K562 (cell line): Measurements from ENCODE around the gene TRIM2. TPM values are rescaled to one million over a fixed set of nuclear protein-coding genes. Genes with fewer than 3 reads are reported as not detected.

Experiments used
- ATAC-seq: fragments of 200-7000 bp; cut with Tn5 transposase; 3 replicates; pipeline ENCODE4 v1.9.1; 2020; ENCODE audit warnings: moderate library complexity
- BruUV-seq: library from RNA; stranded (reverse); fragments of 400-500 nt; replicated peaks from 2 replicates; lab custom pipeline; 2021; lab: Mats Ljungman, UMichigan
- CTCF ChIA-PET: fragments of 300-600 bp; formaldehyde crosslinking; extraction: SDS; loops from one replicate; lab custom pipeline; 2021; ENCODE audit warnings: low intra/inter-chr PET ratio; lab: Yijun Ruan, JAX
- POLR2A ChIA-PET: fragments of 300-600, 350-650 bp; sonication (Branson Sonifier 250); formaldehyde crosslinking; extraction: SDS; loops from one replicate; lab custom pipeline; 2021; ENCODE audit warnings: antibody characterized with exemption, inconsistent platforms; lab: Yijun Ruan, JAX
- DNase-seq, 4 experiments: peaks; one replicate each; pipeline versions ENCODE4 v3.0.0 to v3.0.0-alpha.2; 2011 to 2018; ENCODE audit warnings: low spot score in 3 of 4, mixed read lengths in 3 of 4; ENCODE audit errors: extremely low read depth in 1 of 4
- FAIRE-seq: peaks from 2 replicates; lab custom pipeline; 2011; peaks lifted over from hg19 to GRCh38; lab: Jason Lieb, UNC
- H2AFZ ChIP-seq: 2 replicates; pipeline ENCODE4 v1.6.0; 2011; ENCODE audit warnings: low read depth, low read length, control low read depth, inconsistent platforms
- H3K27ac ChIP-seq: fragments of 200-600 bp; 3 replicates; pipeline ENCODE4 v1.8.0; 2011; ENCODE audit warnings: low read depth, mild to moderate bottlenecking, control low read depth, inconsistent platforms, low read length, moderate library complexity, mixed read lengths; ENCODE audit errors: extremely low read depth
- H3K27me3 ChIP-seq, 2 experiments: fragments of 300-600 bp in 1 of 2; 2 replicates in 1 of 2; 3 replicates in 1 of 2; pipeline versions ENCODE4 v1.6.0 to v1.8.0; 2011; ENCODE audit warnings: inconsistent platforms in 2 of 2, low read length in 2 of 2, mild to moderate bottlenecking in 1 of 2, mixed read lengths in 1 of 2, moderate library complexity in 1 of 2; ENCODE audit not compliant: control insufficient read depth in 2 of 2, insufficient read depth in 2 of 2
- H3K36me3 ChIP-seq: fragments of 300-600 bp; 3 replicates; pipeline ENCODE4 v1.8.0; 2011; ENCODE audit warnings: mild to moderate bottlenecking, low read length, inconsistent platforms; ENCODE audit not compliant: control insufficient read depth, insufficient read depth
- H3K4me1 ChIP-seq, 2 experiments: fragments of 200-600 bp in 1 of 2; replicated peaks in 1 of 2; 2 replicates in 1 of 2; 3 replicates in 1 of 2; pipeline versions ENCODE4 v1.5.1 to v1.8.0; 2011; ENCODE audit warnings: inconsistent platforms in 2 of 2, low read length in 2 of 2, mild to moderate bottlenecking in 1 of 2, mixed read lengths in 1 of 2, moderate library complexity in 1 of 2; ENCODE audit not compliant: control insufficient read depth in 2 of 2, insufficient read depth in 2 of 2
- H3K4me2 ChIP-seq: 2 replicates; pipeline ENCODE4 v1.6.1; 2011; ENCODE audit warnings: low read length, control low read depth, inconsistent platforms, mixed read lengths; ENCODE audit not compliant: insufficient read depth
- H3K4me3 ChIP-seq: fragments of 200-600 bp; sonication (generic), shearing (Covaris generic); 2 replicates; pipeline ENCODE4 v1.5.1; 2016; ENCODE audit warnings: control low read depth, inconsistent platforms
- H3K79me2 ChIP-seq: fragments of 200-600 bp; 3 replicates; pipeline ENCODE4 v1.8.0; 2011; ENCODE audit warnings: low read length, inconsistent platforms; ENCODE audit not compliant: control insufficient read depth, insufficient read depth
- H3K9ac ChIP-seq, 2 experiments: 2 replicates each; pipeline versions ENCODE4 v1.6.0 to v1.6.1; 2011; ENCODE audit warnings: low read depth in 2 of 2, low read length in 2 of 2, control low read depth in 1 of 2, inconsistent platforms in 1 of 2, mild to moderate bottlenecking in 1 of 2, mixed read lengths in 1 of 2; ENCODE audit not compliant: insufficient read depth in 1 of 2
- H3K9me1 ChIP-seq: one replicate; pipeline ENCODE4 v1.6.0; 2011; ENCODE audit warnings: inconsistent platforms, mild to moderate bottlenecking, low read length, moderate library complexity; ENCODE audit not compliant: control insufficient read depth, insufficient read depth
- H3K9me3 ChIP-seq: replicated peaks from 2 replicates; pipeline ENCODE4 v1.5.1; 2011; ENCODE audit warnings: low read depth, low read length, inconsistent platforms; ENCODE audit not compliant: control insufficient read depth, insufficient read depth
- H4K20me1 ChIP-seq: replicated peaks from 2 replicates; pipeline ENCODE4 v1.6.1; 2011; ENCODE audit warnings: low read length, inconsistent platforms, mixed read lengths; ENCODE audit not compliant: control insufficient read depth, insufficient read depth
- BRD9 ChIP-seq: fragments of 450-650 bp; IDR thresholded peaks from 2 replicates; pipeline ENCODE4 v1.6.1; 2018; ENCODE audit warnings: low read depth; ENCODE audit not compliant: partially characterized antibody
- CXXC5 ChIP-seq: fragments of 250-450 bp; sonication (Bioruptor Pico); IDR thresholded peaks from 2 replicates; pipeline ENCODE4 v1.8.0; 2022; ENCODE audit warnings: inconsistent platforms, mild to moderate bottlenecking, moderate library complexity
- FUS ChIP-seq: fragments of 200-400 bp; formaldehyde crosslinking; optimal IDR thresholded peaks from 2 replicates; pipeline ENCODE3; 2017; ENCODE audit warnings: low read depth, low read length
- HMG20A ChIP-seq: fragments of 450-650 bp; formaldehyde crosslinking; conservative IDR thresholded peaks from 2 replicates; pipeline ENCODE4 v1.4.0; 2020; ENCODE audit warnings: mild to moderate bottlenecking, mixed read lengths
- HNRNPUL1 ChIP-seq: fragments of 200-400 bp; formaldehyde crosslinking; IDR thresholded peaks from 2 replicates; pipeline ENCODE4 v1.6.1; 2017; ENCODE audit warnings: low read length
- NR4A1 ChIP-seq, 2 experiments: fragments of 250-450 bp in 1 of 2; fragments of 450-650 bp in 1 of 2; sonication (Bioruptor Pico) in 1 of 2; IDR thresholded peaks; 2 replicates each; pipeline versions ENCODE4 v1.4.0 to v1.6.1; 2016 to 2020; ENCODE audit warnings: mild to moderate bottlenecking in 2 of 2, missing compliant biosample characterization in 1 of 2, missing genetic modification characterization in 1 of 2, moderate library complexity in 1 of 2
- ZNF79 ChIP-seq: fragments of 250-450 bp; sonication (Bioruptor Pico); IDR thresholded peaks from 2 replicates; pipeline ENCODE4 v1.4.0; 2020; ENCODE audit warnings: low read depth, mild to moderate bottlenecking, moderate library complexity
- WGBS: fragments of 100-300 bp; shearing (Covaris generic); methylation state at CpG from one replicate; pipeline ENCODE4 v1.1.6; 2016; ENCODE audit warnings: low coverage, mixed read lengths; ENCODE audit not compliant: insufficient coverage; ENCODE audit errors: missing lambda C conversion rate; 5-methylcytosine and 5-hydroxymethylcytosine counted together
- in situ Hi-C: fragments of 300-500 bp; cut with MboI; formaldehyde crosslinking; loops from 4 replicates; pipeline ENCODE4 v1.15.0; 2018; ENCODE audit warnings: inconsistent platforms, mixed read lengths
- intact Hi-C: fragments of 100-400 bp; cut with micrococcal nuclease; formaldehyde crosslinking; loops from 2 replicates; pipeline ENCODE4 v1.14.2; 2022
- polyA plus RNA-seq, 8 experiments: library from polyadenylated mRNA; depleted of rRNA in 4 of 8; stranded (reverse) in 5 of 8; unstranded in 3 of 8; fragments of >200 nt; fragmentation: Nextera tagmentation in 2 of 8; fragmentation: Illumina TruSeq in 1 of 8; extraction: Ambion mirVana in 2 of 8; extraction: Trizol in 1 of 8; gene quantifications; 2 replicates each; pipeline versions ENCODE4 v1.2.1 to v1.2.3, GENCODE V29; 2011 to 2014; ENCODE audit warnings: inconsistent platforms in 1 of 8, missing spikeins in 1 of 8
- total RNA-seq, 7 experiments: library from RNA; depleted of rRNA in 6 of 7; stranded (reverse); fragments of >200 nt in 6 of 7; fragmentation: Illumina TruSeq in 2 of 7; extraction: Trizol in 2 of 7; gene quantifications; 2 replicates each; pipeline versions ENCODE4 v1.2.1 to v1.2.3, GENCODE V29; 2011 to 2021; ENCODE audit warnings: low replicate concordance in 1 of 7
- TF ChIP-seq, protein P1 (sequence below): sonication (generic); formaldehyde crosslinking; IDR thresholded peaks from 2 replicates; pipeline ENCODE4 v1.8.0; 2023; ENCODE audit warnings: missing genetic modification reagents, mild to moderate bottlenecking, borderline replicate concordance
- TF ChIP-seq, protein P2 (sequence below): fragments of 450-650 bp; formaldehyde crosslinking; IDR thresholded peaks from 2 replicates; pipeline ENCODE4 v1.4.0; 2022; ENCODE audit warnings: missing genetic modification characterization

The TRIM2 gene
- total and polyA plus RNA-seq, 9 of the 15 experiments (the other 6 are each of a cell fraction or from before 2014, with no cell fraction given) = 0.01 to 0.41 (median 0.13) TPM; not detected in 1

DNA sequence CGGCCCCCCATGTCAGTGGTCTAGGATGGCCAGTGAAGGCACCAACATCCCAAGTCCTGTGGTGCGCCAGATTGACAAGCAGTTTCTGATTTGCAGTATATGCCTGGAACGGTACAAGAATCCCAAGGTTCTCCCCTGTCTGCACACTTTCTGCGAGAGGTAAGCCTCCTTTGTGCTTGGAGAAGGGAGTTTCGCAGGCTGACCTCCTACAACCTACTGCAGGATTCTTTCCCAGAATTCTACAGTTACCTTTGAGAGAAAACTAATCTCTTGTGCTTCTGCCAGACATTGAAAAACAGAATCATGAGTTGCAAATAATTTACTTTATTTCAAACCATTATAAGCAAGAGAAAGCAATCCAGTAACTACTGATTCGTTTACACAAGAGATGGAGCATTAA lies 66.1 kb downstream of the TRIM2 start:
- no peak for FAIRE-seq
- CTCF ChIA-PET = no interaction called here

DNA sequence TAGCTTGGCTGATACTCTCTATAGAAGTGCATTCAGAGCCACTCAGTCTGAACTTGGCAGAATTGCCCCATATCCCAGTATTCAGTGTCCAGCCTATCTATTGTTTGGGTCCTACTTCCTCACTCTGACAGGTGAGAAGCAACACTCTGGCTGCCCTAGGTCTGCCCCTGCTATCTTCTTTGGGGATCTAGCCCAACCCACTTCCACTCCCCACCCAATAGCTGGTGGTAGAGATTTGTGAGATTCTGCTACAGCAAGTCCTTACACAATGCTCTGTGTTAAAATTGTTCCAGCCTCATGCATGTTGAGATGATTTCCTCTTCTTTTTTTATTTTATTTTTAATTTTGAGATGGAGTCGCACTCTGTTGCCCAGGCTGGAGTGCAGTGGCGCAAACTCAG lies 67.6 kb downstream of the TRIM2 start:
- Histone ChIP-seq H3K27me3 (peaks cover 12 to 14% of the 10 kb centered on the region in 2 experiments), H2AFZ (no peak overlapping the region), H4K20me1 (no peaks in the 10 kb centered on the region), H3K4me1 (no peaks in the 10 kb centered on the region), H3K79me2 (no peaks in the 10 kb centered on the region), H3K4me2 (no peak overlapping the region), H3K9me1 (no peaks in the 10 kb centered on the region), H3K27ac (no peak overlapping the region), H3K4me3 (no peak overlapping the region), H3K36me3 (no peaks in the 10 kb centered on the region), H3K9ac (no peak overlapping the region), H3K9me3 (no peaks in the 10 kb centered on the region)
- FAIRE-seq = no peak
- intact Hi-C loops = no loop called here
- POLR2A ChIA-PET = interaction anchor here (0.6 kb wide), 1 partner anchor 296 kb away, joined by 3 read pairs; no protein-coding TSS in a partner anchor
- in situ Hi-C loops = no loop called here
- no peak for DNase-seq
- 0% methylated on average over 2 of the region's 2 CpGs for WGBS
- CTCF ChIA-PET = no interaction called here
- no peak for ATAC-seq
- BruUV-seq = no TSS peak
- TF ChIP-seq HMG20A (CRISPR knock-in tag) = no peak
- TF ChIP-seq ZNF79 (CRISPR knock-in tag) = no peak
- no peak for TF ChIP-seq HNRNPUL1
- TF ChIP-seq BRD9 = no peak
- TF ChIP-seq, protein P1, sequence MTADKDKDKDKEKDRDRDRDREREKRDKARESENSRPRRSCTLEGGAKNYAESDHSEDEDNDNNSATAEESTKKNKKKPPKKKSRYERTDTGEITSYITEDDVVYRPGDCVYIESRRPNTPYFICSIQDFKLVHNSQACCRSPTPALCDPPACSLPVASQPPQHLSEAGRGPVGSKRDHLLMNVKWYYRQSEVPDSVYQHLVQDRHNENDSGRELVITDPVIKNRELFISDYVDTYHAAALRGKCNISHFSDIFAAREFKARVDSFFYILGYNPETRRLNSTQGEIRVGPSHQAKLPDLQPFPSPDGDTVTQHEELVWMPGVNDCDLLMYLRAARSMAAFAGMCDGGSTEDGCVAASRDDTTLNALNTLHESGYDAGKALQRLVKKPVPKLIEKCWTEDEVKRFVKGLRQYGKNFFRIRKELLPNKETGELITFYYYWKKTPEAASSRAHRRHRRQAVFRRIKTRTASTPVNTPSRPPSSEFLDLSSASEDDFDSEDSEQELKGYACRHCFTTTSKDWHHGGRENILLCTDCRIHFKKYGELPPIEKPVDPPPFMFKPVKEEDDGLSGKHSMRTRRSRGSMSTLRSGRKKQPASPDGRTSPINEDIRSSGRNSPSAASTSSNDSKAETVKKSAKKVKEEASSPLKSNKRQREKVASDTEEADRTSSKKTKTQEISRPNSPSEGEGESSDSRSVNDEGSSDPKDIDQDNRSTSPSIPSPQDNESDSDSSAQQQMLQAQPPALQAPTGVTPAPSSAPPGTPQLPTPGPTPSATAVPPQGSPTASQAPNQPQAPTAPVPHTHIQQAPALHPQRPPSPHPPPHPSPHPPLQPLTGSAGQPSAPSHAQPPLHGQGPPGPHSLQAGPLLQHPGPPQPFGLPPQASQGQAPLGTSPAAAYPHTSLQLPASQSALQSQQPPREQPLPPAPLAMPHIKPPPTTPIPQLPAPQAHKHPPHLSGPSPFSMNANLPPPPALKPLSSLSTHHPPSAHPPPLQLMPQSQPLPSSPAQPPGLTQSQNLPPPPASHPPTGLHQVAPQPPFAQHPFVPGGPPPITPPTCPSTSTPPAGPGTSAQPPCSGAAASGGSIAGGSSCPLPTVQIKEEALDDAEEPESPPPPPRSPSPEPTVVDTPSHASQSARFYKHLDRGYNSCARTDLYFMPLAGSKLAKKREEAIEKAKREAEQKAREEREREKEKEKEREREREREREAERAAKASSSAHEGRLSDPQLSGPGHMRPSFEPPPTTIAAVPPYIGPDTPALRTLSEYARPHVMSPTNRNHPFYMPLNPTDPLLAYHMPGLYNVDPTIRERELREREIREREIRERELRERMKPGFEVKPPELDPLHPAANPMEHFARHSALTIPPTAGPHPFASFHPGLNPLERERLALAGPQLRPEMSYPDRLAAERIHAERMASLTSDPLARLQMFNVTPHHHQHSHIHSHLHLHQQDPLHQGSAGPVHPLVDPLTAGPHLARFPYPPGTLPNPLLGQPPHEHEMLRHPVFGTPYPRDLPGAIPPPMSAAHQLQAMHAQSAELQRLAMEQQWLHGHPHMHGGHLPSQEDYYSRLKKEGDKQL = no peak
- TF ChIP-seq NR4A1 (CRISPR knock-in tag; IDR thresholded peaks at IDR 0.05) = no peak
- no peak for TF ChIP-seq NR4A1 (tag; IDR thresholded peaks at IDR 0.05)

More for the DNA sequence above, 66.1 kb downstream of the TRIM2 start:
- Histone ChIP-seq H3K9ac (no peak overlapping the region), H3K27me3 (peaks cover 6 to 14% of the 10 kb centered on the region in 2 experiments)
- TF ChIP-seq, protein P2, sequence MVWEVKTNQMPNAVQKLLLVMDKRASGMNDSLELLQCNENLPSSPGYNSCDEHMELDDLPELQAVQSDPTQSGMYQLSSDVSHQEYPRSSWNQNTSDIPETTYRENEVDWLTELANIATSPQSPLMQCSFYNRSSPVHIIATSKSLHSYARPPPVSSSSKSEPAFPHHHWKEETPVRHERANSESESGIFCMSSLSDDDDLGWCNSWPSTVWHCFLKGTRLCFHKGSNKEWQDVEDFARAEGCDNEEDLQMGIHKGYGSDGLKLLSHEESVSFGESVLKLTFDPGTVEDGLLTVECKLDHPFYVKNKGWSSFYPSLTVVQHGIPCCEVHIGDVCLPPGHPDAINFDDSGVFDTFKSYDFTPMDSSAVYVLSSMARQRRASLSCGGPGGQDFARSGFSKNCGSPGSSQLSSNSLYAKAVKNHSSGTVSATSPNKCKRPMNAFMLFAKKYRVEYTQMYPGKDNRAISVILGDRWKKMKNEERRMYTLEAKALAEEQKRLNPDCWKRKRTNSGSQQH = no peak
- TF ChIP-seq FUS = no peak
- no peak for TF ChIP-seq CXXC5 (CRISPR knock-in tag)
- TF ChIP-seq, all 486 proteins: peak for 0
- WGBS = 2% methylated on average over 6 of the region's 6 CpGs
- Histone ChIP-seq H4K20me1 (no peaks in the 10 kb centered on the region), H3K36me3 (no peaks in the 10 kb centered on the region), H3K4me2 (no peak overlapping the region), H3K9me1 (no peaks in the 10 kb centered on the region), H3K4me1 (no peaks in the 10 kb centered on the region), H3K9me3 (no peaks in the 10 kb centered on the region), H3K27ac (no peak overlapping the region), H2AFZ (no peak overlapping the region), H3K4me3 (no peak overlapping the region), H3K79me2 (no peaks in the 10 kb centered on the region)
- POLR2A ChIA-PET = no interaction called here
- intact Hi-C loops = no loop called here
- no TSS peak for BruUV-seq
- no peak for DNase-seq
- ATAC-seq = no peak
- in situ Hi-C loops = no loop called here
